GM12878 (cell line): Measurements from ENCODE around the gene FAM234A. TPM values are rescaled to one million over a fixed set of nuclear protein-coding genes. Genes with fewer than 3 reads are reported as not detected.

Experiments
- ATAC-seq: fragments of 200-7000 bp; cut with Tn5 transposase; 3 replicates; pipeline ENCODE4 v1.9.1; 2020; ENCODE audit warnings: mild to moderate bottlenecking, moderate library complexity
- BruUV-seq: library from RNA; stranded (reverse); fragments of 400-500 nt; replicated peaks from 2 replicates; lab custom pipeline; 2021; lab: Mats Ljungman, UMichigan
- CTCF ChIA-PET: fragments of 300-600 bp; sonication (Branson Sonifier 250); formaldehyde crosslinking; extraction: SDS; loops from one replicate; lab custom pipeline; 2021; ENCODE audit warnings: inconsistent platforms; lab: Yijun Ruan, JAX
- POLR2A ChIA-PET: fragments of 350-600 bp; formaldehyde crosslinking; extraction: SDS; loops from one replicate; lab custom pipeline; 2021; ENCODE audit warnings: inconsistent platforms; lab: Charles Lee
- RAD21 ChIA-PET: fragments of 300-600 bp; sonication (Branson Sonifier 250); formaldehyde crosslinking; loops from one replicate; lab custom pipeline; 2023; ENCODE audit warnings: antibody characterized with exemption; ENCODE audit not compliant: unreplicated experiment; lab: Charles Lee
- SMC1A ChIA-PET: fragments of 300-600 bp; sonication (Branson Sonifier 250); formaldehyde crosslinking; loops from one replicate; lab custom pipeline; 2023; ENCODE audit not compliant: unreplicated experiment, uncharacterized antibody; lab: Charles Lee
- DNase-seq: peaks from one replicate; pipeline ENCODE4 v3.0.0-alpha.2; 2011; ENCODE audit warnings: low read depth, low spot score
- FAIRE-seq: peaks from 3 replicates; lab custom pipeline; 2011; peaks lifted over from hg19 to GRCh38; lab: Jason Lieb, UNC
- H2AFZ ChIP-seq: 2 replicates; pipeline ENCODE4 v1.6.0; 2011; ENCODE audit warnings: low read depth, low read length, control low read depth; ENCODE audit not compliant: control insufficient read depth
- H3K27ac ChIP-seq: 2 replicates; pipeline ENCODE4 v1.5.1; 2011; ENCODE audit warnings: control low read depth; ENCODE audit not compliant: control insufficient read depth, insufficient read depth
- H3K27me3 ChIP-seq, 2 experiments: replicated peaks in 1 of 2; 2 replicates each; pipeline versions ENCODE4 v1.6.0 to v1.6.1; 2011; ENCODE audit warnings: low read length in 1 of 2; ENCODE audit not compliant: control insufficient read depth in 2 of 2, insufficient read depth in 2 of 2
- H3K36me3 ChIP-seq, 2 experiments: 2 replicates each; pipeline ENCODE4 v1.5.1; 2011; ENCODE audit warnings: low read length in 1 of 2; ENCODE audit not compliant: control insufficient read depth in 2 of 2, insufficient read depth in 2 of 2
- H3K4me1 ChIP-seq: 2 replicates; pipeline ENCODE4 v1.6.1; 2011; ENCODE audit warnings: mild to moderate bottlenecking, low read length, moderate library complexity, mixed read lengths; ENCODE audit not compliant: control insufficient read depth, insufficient read depth
- H3K4me2 ChIP-seq: 2 replicates; pipeline ENCODE4 v1.6.0; 2011; ENCODE audit warnings: control low read depth; ENCODE audit not compliant: control insufficient read depth, insufficient read depth
- H3K4me3 ChIP-seq: fragments of 200-600 bp; sonication (generic); 2 replicates; pipeline ENCODE4 v1.5.1; 2016
- H3K79me2 ChIP-seq: 2 replicates; pipeline ENCODE4 v1.6.0; 2011; ENCODE audit warnings: low read length; ENCODE audit not compliant: control insufficient read depth, insufficient read depth
- H3K9ac ChIP-seq: 2 replicates; pipeline ENCODE4 v1.8.0; 2011; ENCODE audit warnings: low read length, control low read depth, mixed read lengths; ENCODE audit not compliant: control insufficient read depth, insufficient read depth
- H3K9me3 ChIP-seq: replicated peaks from 3 replicates; pipeline ENCODE4 v1.5.1; 2011; ENCODE audit warnings: mild to moderate bottlenecking, low read length; ENCODE audit not compliant: control insufficient read depth, insufficient read depth
- H4K20me1 ChIP-seq: 2 replicates; pipeline ENCODE4 v1.6.0; 2011; ENCODE audit not compliant: control insufficient read depth, insufficient read depth
- CREB1 ChIP-seq: IDR thresholded peaks from 2 replicates; pipeline ENCODE4 v1.6.1; 2012; ENCODE audit warnings: low read depth, mild to moderate bottlenecking, inconsistent platforms
- NR2F1 ChIP-seq: fragments of 450-650 bp; conservative IDR thresholded peaks from 2 replicates; pipeline ENCODE4 v1.6.1; 2017; ENCODE audit warnings: mild to moderate bottlenecking
- POU2F2 ChIP-seq: IDR thresholded peaks from 3 replicates; pipeline ENCODE4 v1.6.1; 2011; ENCODE audit warnings: low read depth, mild to moderate bottlenecking, low read length, borderline replicate concordance
- WGBS: methylation state at CpG from one replicate; pipeline ENCODE4 v1.1.6; 2016; ENCODE audit warnings: low lambda C conversion rate; ENCODE audit not compliant: insufficient replicate concordance, insufficient coverage; ENCODE audit errors: missing lambda C conversion rate; 5-methylcytosine and 5-hydroxymethylcytosine counted together
- in situ Hi-C: fragments of 300-500 bp; cut with MboI; formaldehyde crosslinking; loops from 9 replicates; pipeline ENCODE4 v1.14.3; 2018; ENCODE audit warnings: mixed read lengths
- intact Hi-C: fragments of 100-400 bp; cut with micrococcal nuclease; formaldehyde crosslinking; loops from one replicate; pipeline ENCODE4 v1.14.2; 2022; ENCODE audit not compliant: unreplicated experiment
- polyA plus RNA-seq, 11 experiments: library from polyadenylated mRNA; depleted of rRNA in 4 of 11; unstranded in 6 of 11; stranded (reverse) in 5 of 11; fragments of >200 nt; fragmentation: Nextera tagmentation in 4 of 11; fragmentation: Illumina TruSeq in 1 of 11; extraction: Ambion mirVana in 4 of 11; extraction: Trizol in 1 of 11; gene quantifications; 1 replicate in 1 of 11; 2 replicates in 10 of 11; pipeline versions ENCODE4 v1.2.1 to v1.2.3, GENCODE V29; 2011 to 2016; ENCODE audit warnings: inconsistent platforms in 2 of 11, missing spikeins in 2 of 11, low read depth in 1 of 11
- total RNA-seq, 4 experiments: library from RNA; depleted of rRNA in 3 of 4; stranded (reverse); fragments of >200 nt in 3 of 4; fragmentation: Illumina TruSeq in 1 of 4; extraction: Trizol in 1 of 4; gene quantifications; 2 replicates each; pipeline versions ENCODE4 v1.2.1 to v1.2.3, GENCODE V29; 2013 to 2021
- TF ChIP-seq, protein P1 (sequence below): IDR thresholded peaks from 2 replicates; pipeline ENCODE4 v1.6.1; 2012; ENCODE audit warnings: low read length, inconsistent platforms

The FAM234A gene
- total and polyA plus RNA-seq, 10 of the 15 experiments (the other 5 are each of a cell fraction or from before 2014, with no cell fraction given): 1.6 to 37.6 (median 17.3) TPM

- no peak overlapping the region for H2AFZ ChIP-seq
- no peaks in the 10 kb centered on the region for H3K27me3 ChIP-seq
- in situ Hi-C loops: no loop called here
- WGBS: over 99% methylated on average over 13 of the region's 14 CpGs
- SMC1A ChIA-PET: no interaction called here
- no peak overlapping the region for H3K27ac ChIP-seq
- POLR2A ChIA-PET: no interaction called here
- no TSS peak for BruUV-seq
- no peaks in the 10 kb centered on the region for H3K79me2 ChIP-seq
- no peaks in the 10 kb centered on the region for H3K9me3 ChIP-seq
- CTCF ChIA-PET: no interaction called here
- no peaks in the 10 kb centered on the region for H4K20me1 ChIP-seq
- no peak overlapping the region for H3K4me3 ChIP-seq
- H3K4me2 ChIP-seq: no peak overlapping the region
- intact Hi-C loops: no loop called here
- H3K9ac ChIP-seq: no peak overlapping the region
- FAIRE-seq (no peak), ATAC-seq (no peak), DNase-seq (no peak)
- peaks cover 0 to under 1% of the 10 kb centered on the region in 2 experiments; a peak in 2 of 4 replicates for H3K36me3 ChIP-seq
- no peaks in the 10 kb centered on the region for H3K4me1 ChIP-seq
- TF ChIP-seq, protein P1, sequence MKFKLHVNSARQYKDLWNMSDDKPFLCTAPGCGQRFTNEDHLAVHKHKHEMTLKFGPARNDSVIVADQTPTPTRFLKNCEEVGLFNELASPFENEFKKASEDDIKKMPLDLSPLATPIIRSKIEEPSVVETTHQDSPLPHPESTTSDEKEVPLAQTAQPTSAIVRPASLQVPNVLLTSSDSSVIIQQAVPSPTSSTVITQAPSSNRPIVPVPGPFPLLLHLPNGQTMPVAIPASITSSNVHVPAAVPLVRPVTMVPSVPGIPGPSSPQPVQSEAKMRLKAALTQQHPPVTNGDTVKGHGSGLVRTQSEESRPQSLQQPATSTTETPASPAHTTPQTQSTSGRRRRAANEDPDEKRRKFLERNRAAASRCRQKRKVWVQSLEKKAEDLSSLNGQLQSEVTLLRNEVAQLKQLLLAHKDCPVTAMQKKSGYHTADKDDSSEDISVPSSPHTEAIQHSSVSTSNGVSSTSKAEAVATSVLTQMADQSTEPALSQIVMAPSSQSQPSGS: no peak
- TF ChIP-seq POU2F2 (no peak), CREB1 (no peak)
- RAD21 ChIA-PET: no interaction called here
These were observed 61.7 kb downstream of the FAM234A start for GRCh38 chr16:296276-296675.

GRCh38 chr16:296806-297510, 62.3 kb downstream of the FAM234A start:
- no peak overlapping the region for H3K4me2 ChIP-seq
- 89% methylated on average over 27 of the region's 37 CpGs for WGBS
- no peaks in the 10 kb centered on the region for H3K79me2 ChIP-seq
- no peaks in the 10 kb centered on the region for H3K4me1 ChIP-seq
- H3K4me3 ChIP-seq: no peak overlapping the region
- in situ Hi-C loops (no loop called here), intact Hi-C loops (no loop called here)
- ChIA-PET CTCF (no interaction called here), SMC1A (no interaction called here), POLR2A (interaction anchor here (0.5 kb wide), 1 partner anchor 196 kb away, joined by 10 read pairs; no protein-coding TSS in a partner anchor), RAD21 (no interaction called here)
- no peaks in the 10 kb centered on the region for H3K27me3 ChIP-seq
- BruUV-seq: no TSS peak
- H2AFZ ChIP-seq: no peak overlapping the region
- TF ChIP-seq NR2F1: no peak
- H4K20me1 ChIP-seq: no peaks in the 10 kb centered on the region
- H3K36me3 ChIP-seq: no peaks in the 10 kb centered on the region; a peak in 3 of 4 replicates
- ATAC-seq (no peak), FAIRE-seq (no peak), DNase-seq (no peak)
- no peak overlapping the region for H3K27ac ChIP-seq
- H3K9me3 ChIP-seq: no peaks in the 10 kb centered on the region
- no peak overlapping the region for H3K9ac ChIP-seq
